Tongue (tissue), 3 donors: ENCODE data around the gene BICDL2. TPM values are rescaled to one million over a fixed set of nuclear protein-coding genes. Genes with fewer than 3 reads are reported as not detected.
A peak's percentile ranks its signal among the peaks of the same experiment; 100 is the strongest.

ENCODE experiments used
- DNase-seq: peaks from one replicate; pipeline ENCODE4 v3.0.0-alpha.2; 2015
- small RNA-seq: library from RNA; depleted of rRNA; stranded (forward); fragments of <200 nt; gene quantifications from one replicate; pipeline ENCODE3, GENCODE V24; 2014; ENCODE audit warnings: low replicate concordance
- total RNA-seq: library from RNA; depleted of rRNA; stranded (reverse); fragments of >200 nt; gene quantifications from one replicate; pipeline ENCODE4 v1.2.3, GENCODE V29; 2014

Gene BICDL2
- total RNA-seq, 1 donor from 2014 or later: 15.8 TPM

DNA sequence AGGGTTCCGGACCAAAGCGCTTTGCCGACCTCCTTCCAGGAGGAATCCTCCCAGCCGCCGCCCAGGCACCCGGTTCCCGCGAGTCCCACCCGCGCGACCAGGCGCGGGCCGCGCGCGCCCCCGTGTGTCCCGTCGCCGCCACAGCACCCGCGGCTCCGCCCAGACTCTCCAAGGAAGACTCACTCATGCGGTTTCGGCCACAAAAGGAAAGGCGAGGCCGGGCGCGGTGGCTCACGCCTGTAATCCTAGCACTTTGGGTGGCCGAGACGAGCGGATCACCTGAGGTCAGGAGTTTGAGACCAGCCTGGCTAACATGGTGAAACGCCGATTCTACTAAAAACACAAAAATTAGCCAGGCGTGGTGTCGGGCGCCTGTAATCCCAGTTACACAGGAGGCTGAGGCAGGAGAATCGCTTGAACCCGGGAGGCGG is 53.0 kb downstream of the BICDL2 start:
- DNase-seq: peak; percentile 85

DNA sequence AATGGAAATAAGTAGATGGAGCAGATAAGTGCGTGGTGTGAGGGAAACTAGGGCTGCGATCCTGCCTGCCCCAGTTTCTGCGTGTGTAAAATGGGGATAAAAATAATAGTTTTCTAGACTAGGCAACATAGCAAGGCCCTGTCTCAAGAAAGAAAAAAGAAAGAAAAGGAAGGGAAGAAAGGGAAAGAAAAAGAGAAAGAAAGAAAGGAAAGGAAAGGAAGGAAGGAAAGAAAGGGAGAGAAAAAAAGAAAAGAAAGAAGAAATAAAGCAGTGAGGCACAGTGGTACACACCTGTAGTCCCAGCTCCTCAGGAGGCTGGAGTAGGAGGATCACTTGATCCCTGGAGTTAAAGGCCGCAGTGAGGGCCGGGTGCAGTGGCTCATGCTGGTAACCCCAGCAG is 54.3 kb downstream of the BICDL2 start:
- DNase-seq: no peak

DNA sequence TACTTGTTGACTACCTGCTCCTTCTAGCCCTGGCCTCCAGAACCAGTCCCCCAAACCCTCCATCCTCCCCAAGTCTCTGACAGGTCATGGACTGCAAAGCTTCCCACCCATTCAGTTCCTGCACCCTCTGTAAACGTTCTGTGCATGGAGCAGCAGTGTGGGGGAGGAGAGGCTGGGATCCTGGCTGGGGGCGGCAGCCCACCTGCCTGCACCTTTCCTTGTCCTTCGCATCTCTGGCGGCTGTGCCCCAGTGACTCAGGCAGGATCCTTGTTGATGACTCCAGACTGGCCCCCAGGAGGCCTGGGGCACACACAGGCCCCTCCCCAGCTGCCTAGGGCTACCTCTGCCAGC is 54.9 kb downstream of the BICDL2 start:
- no peak for DNase-seq

DNA sequence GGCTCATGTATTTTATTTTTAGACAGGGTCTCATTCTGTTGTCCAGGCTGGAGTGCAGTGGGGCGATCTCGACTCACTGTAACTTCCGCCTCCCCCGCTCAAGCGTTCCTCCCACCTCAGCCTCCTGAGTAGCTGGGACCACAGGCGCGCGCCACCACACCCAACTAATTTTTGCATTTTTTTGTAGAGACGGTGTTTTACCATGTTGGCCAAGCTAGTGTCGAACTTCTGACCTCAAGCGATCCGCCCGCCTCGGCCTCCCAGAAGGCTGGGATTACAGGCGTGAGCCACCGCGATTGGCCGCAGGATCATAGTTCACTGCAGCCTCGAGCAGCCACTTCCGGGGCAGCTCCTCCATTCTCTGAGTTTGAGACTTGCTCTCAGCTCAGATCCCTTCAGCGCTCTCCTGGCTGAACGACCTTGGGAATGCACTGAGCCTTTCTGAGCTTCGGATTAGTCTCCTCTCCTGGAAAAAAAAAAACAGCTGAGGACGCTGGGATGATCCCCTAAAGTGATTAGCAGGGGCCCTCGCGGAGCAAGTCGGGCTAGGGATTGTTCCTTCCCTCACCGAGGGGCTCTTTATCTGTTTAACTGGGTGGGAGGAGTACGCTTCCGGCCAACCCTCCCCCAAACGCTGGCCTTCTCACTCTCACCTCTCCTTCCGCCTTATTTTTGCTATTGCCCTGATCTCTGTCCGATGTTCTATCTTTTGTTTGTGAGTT is 55.4 kb downstream of the BICDL2 start:
- DNase-seq: no peak

DNA sequence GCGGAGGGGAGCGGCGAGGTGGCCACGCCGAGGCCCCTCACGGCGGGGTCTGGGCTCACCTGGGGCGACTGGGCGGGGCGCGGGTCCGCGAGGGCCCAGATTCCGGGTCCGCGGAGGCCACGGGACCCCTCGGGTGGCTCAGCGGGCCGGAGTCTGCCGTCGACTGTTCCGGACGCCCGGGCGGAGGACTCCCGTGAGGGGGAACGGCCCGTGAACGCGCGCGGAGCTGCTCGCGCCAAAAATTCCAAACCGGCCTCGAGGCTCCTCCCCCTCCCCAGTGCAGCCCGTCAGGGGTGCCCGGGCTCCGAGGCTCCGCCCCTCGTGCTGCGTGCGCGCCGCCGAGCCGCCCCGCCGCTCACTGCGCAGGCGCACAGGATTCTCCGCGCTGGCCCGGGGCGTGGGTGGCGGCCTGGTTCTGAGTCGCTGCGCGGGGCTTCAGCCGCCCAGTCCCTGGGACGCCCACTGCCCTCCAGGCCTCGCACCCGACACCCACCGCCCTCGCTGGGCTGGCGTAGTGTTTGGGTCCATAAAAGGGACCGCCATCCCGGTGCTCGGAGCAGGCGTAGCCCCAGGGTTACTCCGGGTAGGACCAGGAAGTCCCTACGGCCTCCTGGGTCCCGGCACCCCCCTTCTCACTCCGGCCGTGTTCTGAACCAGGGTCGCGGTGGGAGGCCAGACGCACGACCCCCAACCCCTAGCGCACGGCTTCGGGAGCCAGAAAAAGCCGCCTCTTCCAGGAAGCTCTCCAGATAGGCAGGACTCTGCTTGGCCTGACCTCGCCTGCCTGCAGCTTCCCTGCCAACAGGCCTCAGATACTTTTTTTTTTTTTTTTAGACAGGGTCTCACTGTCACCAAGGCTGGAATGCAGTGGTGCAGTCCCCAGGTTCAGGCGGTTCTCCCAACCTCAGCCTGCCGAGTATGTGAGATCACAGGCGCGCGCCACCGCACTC is 56.2 kb downstream of the BICDL2 start, which contains the start of gene PKMYT1:
PKMYT1 (minus strand) TSS at position 220 of the 950 bp plus-strand sequence. CDS start 789 bp downstream, outside the sequence.
- peak; percentile 97 for DNase-seq

DNA sequence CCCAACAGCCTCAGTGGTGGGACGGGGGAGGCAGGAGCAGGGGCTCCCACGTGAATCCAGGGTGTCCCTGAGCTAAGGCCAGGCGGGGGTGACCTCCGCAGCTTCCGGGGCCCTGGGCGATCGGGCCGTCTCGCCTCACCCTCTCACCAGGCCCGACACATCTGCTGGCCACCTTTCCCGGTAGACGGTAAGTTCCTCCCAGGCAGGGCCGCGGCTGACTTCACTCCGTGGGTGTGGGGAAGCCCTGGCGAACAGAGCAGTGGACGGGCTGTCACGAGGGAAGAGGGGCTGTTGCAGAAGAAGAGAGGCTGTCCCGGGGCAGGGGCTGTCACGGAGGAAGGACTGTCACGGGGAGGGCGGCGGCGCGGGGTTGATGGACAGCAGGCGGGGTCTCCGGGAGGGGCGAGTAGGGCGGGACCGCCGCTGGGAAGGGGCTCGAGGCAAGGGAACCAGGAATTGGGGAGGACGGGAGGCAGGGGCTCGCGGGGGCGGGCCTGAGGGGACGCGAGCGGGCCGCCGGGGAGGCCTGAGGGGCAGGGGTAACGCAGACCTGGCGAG is 57.0 kb downstream of the BICDL2 start:
- DNase-seq: no peak

Small RNA genes within 50 kb of the gene (small RNA-seq; reads per million reads assigned to genes)
- not detected for gene LINC00514
- gene RNU1-22P: 0.05 reads per million

Other genes with a start within 250 kb of the BICDL2 start
- 2.9 TPM for gene PRSS33, start 249.4 kb downstream of the BICDL2 start, total RNA-seq
- gene PRSS41, start 238.5 kb downstream of the BICDL2 start, total RNA-seq: not detected
- not detected for gene PRSS21, start 219.7 kb downstream of the BICDL2 start, total RNA-seq
- 1,549 TPM for gene ZG16B, start 206.6 kb downstream of the BICDL2 start, total RNA-seq
- gene PRSS22, start 178.8 kb downstream of the BICDL2 start, total RNA-seq: 18.2 TPM
- 37.0 TPM for gene FLYWCH2, start 153.7 kb downstream of the BICDL2 start, total RNA-seq
- gene FLYWCH1, start 125.0 kb downstream of the BICDL2 start, total RNA-seq: 21.6 TPM
- 5.6 TPM for gene KREMEN2, start 72.7 kb downstream of the BICDL2 start, total RNA-seq
- 6.2 TPM for gene PAQR4, start 67.6 kb downstream of the BICDL2 start, total RNA-seq
- gene PKMYT1, start 56.5 kb downstream of the BICDL2 start, total RNA-seq: 12.2 TPM
- not detected for gene CLDN9, start 24.0 kb downstream of the BICDL2 start, total RNA-seq
- gene CLDN6, start 18.8 kb downstream of the BICDL2 start, total RNA-seq: not detected
- gene TNFRSF12A, start 16.6 kb downstream of the BICDL2 start, total RNA-seq: 41.3 TPM
- 13.0 TPM for gene HCFC1R1, start 13.0 kb downstream of the BICDL2 start, total RNA-seq
- gene THOC6, start 12.9 kb downstream of the BICDL2 start, total RNA-seq: 12.6 TPM
- 0.41 TPM for gene MMP25, start 9.6 kb upstream of the BICDL2 start, total RNA-seq
- 104 TPM for gene IL32, start 28.7 kb upstream of the BICDL2 start, total RNA-seq
- not detected for gene ZSCAN10, start 62.4 kb upstream of the BICDL2 start, total RNA-seq
- gene ZNF205, start 75.6 kb upstream of the BICDL2 start, total RNA-seq: 11.4 TPM
- gene ZNF213, start 98.1 kb upstream of the BICDL2 start, total RNA-seq: 9.3 TPM
- gene OR1F1, start 151.3 kb upstream of the BICDL2 start, total RNA-seq: not detected
- gene ZNF200, start 198.2 kb upstream of the BICDL2 start, total RNA-seq: 8.3 TPM
- 2.1 TPM for gene MEFV, start 219.7 kb upstream of the BICDL2 start, total RNA-seq
- gene ZNF263, start 246.5 kb upstream of the BICDL2 start, total RNA-seq: 50.4 TPM